ENCODE results near the gene ATP11C.

DNA sequence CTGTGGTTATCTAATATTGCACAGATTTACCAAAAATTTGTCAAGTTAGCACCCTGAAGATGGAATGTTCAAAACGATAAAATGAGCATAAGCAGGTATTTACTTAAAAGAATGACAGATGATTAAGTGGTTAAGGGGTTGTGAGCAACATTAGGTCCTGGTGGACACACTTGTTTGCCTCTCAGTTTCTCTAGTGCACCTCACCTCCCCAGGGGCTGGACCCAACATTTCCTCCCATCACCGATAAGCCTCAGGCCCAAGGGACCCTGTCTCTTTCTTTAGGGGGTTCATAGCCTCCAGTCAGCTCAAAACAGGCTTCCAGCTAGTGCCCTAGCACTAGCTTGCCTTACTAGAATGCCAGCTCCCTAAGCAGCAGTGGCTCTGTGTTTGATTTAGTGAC is 88.0 kb downstream of the ATP11C start:
- TF ChIP-seq, protein P1, sequence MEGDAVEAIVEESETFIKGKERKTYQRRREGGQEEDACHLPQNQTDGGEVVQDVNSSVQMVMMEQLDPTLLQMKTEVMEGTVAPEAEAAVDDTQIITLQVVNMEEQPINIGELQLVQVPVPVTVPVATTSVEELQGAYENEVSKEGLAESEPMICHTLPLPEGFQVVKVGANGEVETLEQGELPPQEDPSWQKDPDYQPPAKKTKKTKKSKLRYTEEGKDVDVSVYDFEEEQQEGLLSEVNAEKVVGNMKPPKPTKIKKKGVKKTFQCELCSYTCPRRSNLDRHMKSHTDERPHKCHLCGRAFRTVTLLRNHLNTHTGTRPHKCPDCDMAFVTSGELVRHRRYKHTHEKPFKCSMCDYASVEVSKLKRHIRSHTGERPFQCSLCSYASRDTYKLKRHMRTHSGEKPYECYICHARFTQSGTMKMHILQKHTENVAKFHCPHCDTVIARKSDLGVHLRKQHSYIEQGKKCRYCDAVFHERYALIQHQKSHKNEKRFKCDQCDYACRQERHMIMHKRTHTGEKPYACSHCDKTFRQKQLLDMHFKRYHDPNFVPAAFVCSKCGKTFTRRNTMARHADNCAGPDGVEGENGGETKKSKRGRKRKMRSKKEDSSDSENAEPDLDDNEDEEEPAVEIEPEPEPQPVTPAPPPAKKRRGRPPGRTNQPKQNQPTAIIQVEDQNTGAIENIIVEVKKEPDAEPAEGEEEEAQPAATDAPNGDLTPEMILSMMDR (IDR thresholded peaks at IDR 0.05; ENCODE audit: low read depth, low read length, poor library complexity, severe bottlenecking) = no peak
- TF ChIP-seq EZH2phosphoT487 (IDR thresholded peaks at IDR 0.05; ENCODE audit: borderline replicate concordance, low read length) = no peak
